GM12865 (cell line): ENCODE data around the gene SOST.

ENCODE experiments used
- DNase-seq: peaks from one replicate; pipeline ENCODE4 v3.0.0; 2010; ENCODE audit warnings: low read depth
- H3K4me3 ChIP-seq: 2 replicates; pipeline ENCODE4 v1.5.1; 2011; ENCODE audit warnings: mild to moderate bottlenecking, low read depth, low read length, control low read depth
- CTCF ChIP-seq: IDR thresholded peaks from 2 replicates; pipeline ENCODE4 v1.5.1; 2011; ENCODE audit warnings: low read length, control low read depth, low read depth, inconsistent platforms; ENCODE audit not compliant: insufficient read depth; ENCODE audit errors: missing control alignments

The SOST gene

GRCh38 chr17:43718544-43718943 is 40.0 kb downstream of the SOST start:
- no peak for DNase-seq
- no peak overlapping the region for H3K4me3 ChIP-seq
- no peak for TF ChIP-seq CTCF

- no peak for DNase-seq
- TF ChIP-seq CTCF, result no peak
- no peak overlapping the region for H3K4me3 ChIP-seq
Measured at GRCh38 chr17:43717913-43718312, 40.7 kb downstream of the SOST start.

GRCh38 chr17:43714465-43715149 is 44.0 kb downstream of the SOST start:
- TF ChIP-seq CTCF, result no peak
- no peak overlapping the region for H3K4me3 ChIP-seq
- no peak for DNase-seq

GRCh38 chr17:43713494-43714162 is 45.0 kb downstream of the SOST start:
- peak; percentile 21 for DNase-seq
- peak overlapping the region; percentile 46 for H3K4me3 ChIP-seq

GRCh38 chr17:43712397-43712796 is 46.2 kb downstream of the SOST start:
- TF ChIP-seq CTCF, result no peak
- H3K4me3 ChIP-seq, result no peak overlapping the region
- no peak for DNase-seq

More at GRCh38 chr17:43713494-43714162, 45.0 kb downstream of the SOST start:
- no peak for TF ChIP-seq CTCF

GRCh38 chr17:43710101-43710500 is 48.5 kb downstream of the SOST start:
- no peak overlapping the region for H3K4me3 ChIP-seq
- TF ChIP-seq CTCF, result no peak
- no peak for DNase-seq
